Measurements from ENCODE around the gene TIGD1. TPM values are rescaled to one million over a fixed set of nuclear protein-coding genes. Genes with fewer than 3 reads are reported as not detected.
"Not testable (repeated sequence)": the region's sequence is repeated elsewhere in the genome, so short reads cannot be mapped to it uniquely, and the experiment has no call there.

Gene TIGD1
- polyA plus RNA-seq, 1 experiment: 4.3 TPM

DNA sequence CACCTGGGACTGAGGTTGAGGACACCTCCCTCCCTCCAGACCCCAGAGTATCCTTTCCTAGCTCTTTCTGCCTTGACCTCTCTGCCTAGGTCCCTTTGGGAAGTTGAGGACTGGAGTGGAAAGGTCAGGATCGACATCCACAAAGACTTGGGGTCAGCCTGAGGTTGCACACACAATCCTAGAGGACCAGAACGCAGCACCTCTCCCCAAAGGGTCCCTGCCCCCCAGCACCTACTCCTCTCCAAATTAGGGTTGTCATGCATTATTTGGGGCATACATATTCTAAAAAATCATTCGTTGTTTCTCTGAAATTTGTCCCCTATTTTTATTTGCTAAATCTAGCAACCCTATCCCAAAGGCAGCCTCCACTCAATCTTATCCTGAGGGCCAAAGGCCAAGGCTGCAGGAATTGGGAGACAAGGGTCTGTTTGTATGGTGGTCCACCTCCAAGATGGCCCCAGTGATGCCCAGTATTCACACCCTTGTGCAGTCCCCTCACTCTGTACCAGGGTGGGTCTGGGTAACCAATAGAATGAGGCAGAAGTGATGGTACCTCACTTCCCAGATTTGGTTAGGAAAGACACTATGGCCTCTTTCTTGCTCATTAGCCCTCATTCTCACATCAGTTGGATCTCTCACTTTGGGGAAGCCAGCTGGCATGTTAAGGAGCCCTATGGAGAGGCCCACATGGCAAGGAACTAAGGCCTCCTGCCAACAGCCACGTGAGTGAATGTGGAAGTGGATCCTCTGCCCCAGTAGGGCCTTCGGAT lies 14.4 kb downstream of the TIGD1 start:
- POLR2A ChIA-PET: no interaction called here
- Histone ChIP-seq H3K27ac (ENCODE audit: low read depth, low read length) (no peak overlapping the region), H3K4me3 (ENCODE audit: low read depth, low read length) (no peak overlapping the region), H3K27me3 (ENCODE audit: control insufficient read depth, insufficient read depth, low read length) (peaks cover 13% of the 10 kb centered on the region), H3K9me3 (ENCODE audit: control insufficient read depth, insufficient read depth, low read length) (peaks cover 8% of the 10 kb centered on the region)
- CTCF ChIA-PET: no interaction called here
- DNase-seq (ENCODE audit: low read depth, low spot score): no peak
- TF ChIP-seq, protein P1, sequence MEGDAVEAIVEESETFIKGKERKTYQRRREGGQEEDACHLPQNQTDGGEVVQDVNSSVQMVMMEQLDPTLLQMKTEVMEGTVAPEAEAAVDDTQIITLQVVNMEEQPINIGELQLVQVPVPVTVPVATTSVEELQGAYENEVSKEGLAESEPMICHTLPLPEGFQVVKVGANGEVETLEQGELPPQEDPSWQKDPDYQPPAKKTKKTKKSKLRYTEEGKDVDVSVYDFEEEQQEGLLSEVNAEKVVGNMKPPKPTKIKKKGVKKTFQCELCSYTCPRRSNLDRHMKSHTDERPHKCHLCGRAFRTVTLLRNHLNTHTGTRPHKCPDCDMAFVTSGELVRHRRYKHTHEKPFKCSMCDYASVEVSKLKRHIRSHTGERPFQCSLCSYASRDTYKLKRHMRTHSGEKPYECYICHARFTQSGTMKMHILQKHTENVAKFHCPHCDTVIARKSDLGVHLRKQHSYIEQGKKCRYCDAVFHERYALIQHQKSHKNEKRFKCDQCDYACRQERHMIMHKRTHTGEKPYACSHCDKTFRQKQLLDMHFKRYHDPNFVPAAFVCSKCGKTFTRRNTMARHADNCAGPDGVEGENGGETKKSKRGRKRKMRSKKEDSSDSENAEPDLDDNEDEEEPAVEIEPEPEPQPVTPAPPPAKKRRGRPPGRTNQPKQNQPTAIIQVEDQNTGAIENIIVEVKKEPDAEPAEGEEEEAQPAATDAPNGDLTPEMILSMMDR (IDR thresholded peaks at IDR 0.05; ENCODE audit: low read depth, low read length): no peak

DNA sequence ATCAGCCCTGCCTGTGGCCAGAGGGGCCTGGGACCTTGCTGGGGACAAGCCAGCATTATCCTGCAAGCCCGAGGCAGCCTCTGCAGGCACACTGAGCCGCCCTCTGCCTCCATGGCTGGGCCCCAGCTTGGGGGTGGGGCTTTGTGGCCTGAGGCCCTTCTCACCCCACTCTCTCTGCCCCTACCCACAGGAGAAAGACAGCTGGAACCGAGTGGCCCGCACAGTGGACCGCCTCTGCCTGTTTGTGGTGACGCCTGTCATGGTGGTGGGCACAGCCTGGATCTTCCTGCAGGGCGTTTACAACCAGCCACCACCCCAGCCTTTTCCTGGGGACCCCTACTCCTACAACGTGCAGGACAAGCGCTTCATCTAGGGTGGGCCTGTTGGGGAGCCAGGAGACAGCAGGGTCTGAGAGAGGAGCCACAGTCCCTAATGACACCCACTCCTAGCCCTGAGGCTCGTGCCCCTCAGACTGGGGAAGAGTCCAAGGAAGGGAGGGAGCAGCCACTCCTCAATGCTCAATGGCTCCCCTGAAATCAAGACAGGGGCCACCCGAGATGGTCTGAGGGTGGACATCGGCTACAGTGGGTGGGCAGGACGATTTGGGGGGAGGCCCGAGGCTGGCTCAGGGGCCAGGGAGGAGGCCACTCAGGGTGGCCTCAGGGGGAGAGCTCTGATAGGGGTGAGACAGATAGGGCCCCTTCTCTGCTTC lies 15.3 kb downstream of the TIGD1 start:
- ChIA-PET CTCF (no interaction called here), POLR2A (no interaction called here)
- TF ChIP-seq, protein P1 (IDR thresholded peaks at IDR 0.05; ENCODE audit: low read depth, low read length): no peak

GRCh38 chr2:232533944-232534710 lies 16.2 kb downstream of the TIGD1 start:
- peaks cover 7% of the 10 kb centered on the region for H3K27me3 ChIP-seq (ENCODE audit: control insufficient read depth, insufficient read depth, low read length)
- peaks cover 8% of the 10 kb centered on the region for H3K9me3 ChIP-seq (ENCODE audit: control insufficient read depth, insufficient read depth, low read length)
- H3K27ac ChIP-seq (ENCODE audit: low read depth, low read length): no peak overlapping the region
- POLR2A ChIA-PET: no interaction called here
- no peak overlapping the region for H3K4me3 ChIP-seq (ENCODE audit: low read depth, low read length)
- DNase-seq (ENCODE audit: low read depth, low spot score): no peak
- TF ChIP-seq, protein P1 (IDR thresholded peaks at IDR 0.05; ENCODE audit: low read depth, low read length): no peak
- CTCF ChIA-PET: no interaction called here

More for the DNA sequence above, 15.3 kb downstream of the TIGD1 start:
- Histone ChIP-seq H3K9me3 (ENCODE audit: control insufficient read depth, insufficient read depth, low read length) (peaks cover 8% of the 10 kb centered on the region), H3K27me3 (ENCODE audit: control insufficient read depth, insufficient read depth, low read length) (peaks cover 11% of the 10 kb centered on the region), H3K27ac (ENCODE audit: low read depth, low read length) (no peak overlapping the region), H3K4me3 (ENCODE audit: low read depth, low read length) (no peak overlapping the region)
- no peak for DNase-seq (ENCODE audit: low read depth, low spot score)

GRCh38 chr2:232532821-232533220 lies 17.5 kb downstream of the TIGD1 start:
- DNase-seq (ENCODE audit: low read depth, low spot score); H3K9me3 ChIP-seq (ENCODE audit: control insufficient read depth, insufficient read depth, low read length); CTCF ChIA-PET; H3K27ac ChIP-seq (ENCODE audit: low read depth, low read length); POLR2A ChIA-PET; H3K4me3 ChIP-seq (ENCODE audit: low read depth, low read length): not testable (repeated sequence)
- peaks cover 11% of the 10 kb centered on the region for H3K27me3 ChIP-seq (ENCODE audit: control insufficient read depth, insufficient read depth, low read length)

GRCh38 chr2:232532419-232532818 lies 17.9 kb downstream of the TIGD1 start:
- CTCF ChIA-PET: no interaction called here
- DNase-seq (ENCODE audit: low read depth, low spot score): no peak

More at GRCh38 chr2:232532419-232532818, 17.9 kb downstream of the TIGD1 start:
- Histone ChIP-seq H3K27me3 (ENCODE audit: control insufficient read depth, insufficient read depth, low read length) (peaks cover 8% of the 10 kb centered on the region), H3K9me3 (ENCODE audit: control insufficient read depth, insufficient read depth, low read length) (peaks cover 8% of the 10 kb centered on the region), H3K4me3 (ENCODE audit: low read depth, low read length) (no peak overlapping the region), H3K27ac (ENCODE audit: low read depth, low read length) (no peak overlapping the region)
- POLR2A ChIA-PET: no interaction called here
- TF ChIP-seq, protein P1 (IDR thresholded peaks at IDR 0.05; ENCODE audit: low read depth, low read length): no peak
